Testis (tissue), 3 donors: Measurements from ENCODE around the gene HCRT. TPM values are rescaled to one million over a fixed set of nuclear protein-coding genes. Genes with fewer than 3 reads are reported as not detected.
"Not testable (repeated sequence)": the region's sequence is repeated elsewhere in the genome, so short reads cannot be mapped to it uniquely, and the experiment has no call there.

Source experiments
- DNase-seq: peaks from one replicate; pipeline ENCODE4 v3.0.0-alpha.2; 2019
- H3K27ac ChIP-seq, 2 donors: fragments of 200-600 bp; sonication (generic); one replicate each; pipeline ENCODE4 v1.5.1; 2019
- H3K27me3 ChIP-seq: fragments of 200-600 bp; sonication (generic); one replicate; pipeline ENCODE4 v1.5.1; 2019
- H3K36me3 ChIP-seq: fragments of 200-600 bp; sonication (generic); one replicate; pipeline ENCODE4 v1.5.1; 2017; ENCODE audit warnings: low read depth; ENCODE audit errors: missing control alignments
- H3K4me1 ChIP-seq: fragments of 200-600 bp; sonication (generic); one replicate; pipeline ENCODE4 v1.5.1; 2019
- H3K4me3 ChIP-seq, 2 donors: fragments of 200-600 bp; sonication (generic); one replicate each; pipeline ENCODE4 v1.5.1; 2017 to 2019
- H3K9me3 ChIP-seq: fragments of 200-600 bp; sonication (generic); one replicate; pipeline ENCODE4 v1.5.1; 2017
- POLR2A ChIP-seq: fragments of 450-650 bp; IDR thresholded peaks from one replicate; pipeline ENCODE4 v1.6.1; 2017; ENCODE audit warnings: antibody characterized with exemption, mild to moderate bottlenecking, moderate library complexity
- WGBS, 2 donors: methylation state at CpG; one replicate each; pipeline ENCODE4 v1.1.5; 2018; 5-methylcytosine and 5-hydroxymethylcytosine counted together
- intact Hi-C: fragments of 100-400 bp; cut with DNase I; formaldehyde crosslinking; loops from one replicate; pipeline ENCODE4 v1.15.1; 2023; ENCODE audit warnings: low total_unique reads
- polyA plus RNA-seq: library from polyadenylated mRNA; stranded (reverse); fragments of 350-450 nt; fragmentation: Illumina TruSeq; extraction: RNeasy Lipid Tissue Mini Kit (QIAGEN cat#74804); gene quantifications from one replicate; pipeline ENCODE4 v1.2.3, GENCODE V29; 2014; ENCODE audit warnings: low read depth, low replicate concordance; ENCODE audit not compliant: insufficient read depth
- total RNA-seq, 2 donors: library from RNA; depleted of rRNA; stranded (reverse); fragments of >200 nt; gene quantifications; one replicate each; pipeline ENCODE4 v1.2.3, GENCODE V29; 2016
- TF ChIP-seq, protein P1 (sequence below), 3 experiments: fragments of 450-650 bp in 2 of 3; fragments of 200-600 bp in 1 of 3; sonication (generic) in 1 of 3; IDR thresholded peaks; one replicate each; pipeline ENCODE4 v1.5.1; 2016 to 2019; ENCODE audit warnings: antibody characterized with exemption in 3 of 3, mild to moderate bottlenecking in 2 of 3, moderate library complexity in 1 of 3

The HCRT gene
- total and polyA plus RNA-seq, 3 donors from 2014 or later: not detected

DNA sequence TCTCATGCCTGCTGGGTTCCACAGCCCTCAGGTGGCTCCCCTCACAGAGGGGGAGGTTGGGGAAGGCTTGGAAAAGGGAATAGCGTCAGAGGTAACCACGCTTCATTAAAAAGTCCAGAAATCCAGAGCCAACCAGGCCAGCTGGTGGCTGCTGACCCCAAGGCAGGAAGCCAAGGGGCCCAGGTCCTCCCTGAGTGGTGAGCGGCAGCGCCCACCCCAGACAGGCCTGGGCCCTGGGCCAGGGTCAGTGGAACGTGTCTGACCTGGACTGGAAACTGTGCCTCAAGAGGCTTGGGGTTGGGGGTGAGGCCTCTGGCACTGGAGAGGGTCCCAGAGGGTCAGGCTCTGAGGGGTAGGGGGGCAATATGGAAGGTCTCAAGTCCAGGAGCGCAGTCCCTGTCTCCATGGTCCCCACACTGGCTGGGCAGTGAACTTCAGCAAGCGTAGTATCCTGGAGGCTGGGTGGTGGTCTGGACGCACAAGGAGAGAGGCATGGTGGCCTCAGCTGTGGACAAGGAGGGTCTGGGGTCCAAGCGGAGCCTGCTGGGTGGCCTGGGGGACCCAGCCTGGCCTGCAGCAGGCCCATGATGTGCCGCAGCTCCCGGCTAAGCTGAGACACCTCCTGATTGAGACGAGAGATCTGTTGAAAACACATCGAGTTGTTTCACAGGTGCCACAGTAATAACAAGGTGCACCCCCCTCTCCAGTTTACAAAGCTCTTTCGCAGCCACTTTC, 25.3 kb downstream of the HCRT start:
- no peaks in the 10 kb centered on the region for H3K9me3 ChIP-seq
- H3K4me3 ChIP-seq: no peak overlapping the region
- no peak overlapping the region for H3K27ac ChIP-seq
- no peaks in the 10 kb centered on the region for H3K4me1 ChIP-seq
- intact Hi-C loops: no loop called here
- no peaks in the 10 kb centered on the region for H3K36me3 ChIP-seq
- no peaks in the 10 kb centered on the region for H3K27me3 ChIP-seq
- TF ChIP-seq POLR2A: no peak
- TF ChIP-seq, protein P1, sequence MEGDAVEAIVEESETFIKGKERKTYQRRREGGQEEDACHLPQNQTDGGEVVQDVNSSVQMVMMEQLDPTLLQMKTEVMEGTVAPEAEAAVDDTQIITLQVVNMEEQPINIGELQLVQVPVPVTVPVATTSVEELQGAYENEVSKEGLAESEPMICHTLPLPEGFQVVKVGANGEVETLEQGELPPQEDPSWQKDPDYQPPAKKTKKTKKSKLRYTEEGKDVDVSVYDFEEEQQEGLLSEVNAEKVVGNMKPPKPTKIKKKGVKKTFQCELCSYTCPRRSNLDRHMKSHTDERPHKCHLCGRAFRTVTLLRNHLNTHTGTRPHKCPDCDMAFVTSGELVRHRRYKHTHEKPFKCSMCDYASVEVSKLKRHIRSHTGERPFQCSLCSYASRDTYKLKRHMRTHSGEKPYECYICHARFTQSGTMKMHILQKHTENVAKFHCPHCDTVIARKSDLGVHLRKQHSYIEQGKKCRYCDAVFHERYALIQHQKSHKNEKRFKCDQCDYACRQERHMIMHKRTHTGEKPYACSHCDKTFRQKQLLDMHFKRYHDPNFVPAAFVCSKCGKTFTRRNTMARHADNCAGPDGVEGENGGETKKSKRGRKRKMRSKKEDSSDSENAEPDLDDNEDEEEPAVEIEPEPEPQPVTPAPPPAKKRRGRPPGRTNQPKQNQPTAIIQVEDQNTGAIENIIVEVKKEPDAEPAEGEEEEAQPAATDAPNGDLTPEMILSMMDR (IDR thresholded peaks at IDR 0.05): no peak
- WGBS, 2 donors: 68 to 74% methylated on average over 13 to 14 of the region's 14 CpGs
- no peak for DNase-seq

DNA sequence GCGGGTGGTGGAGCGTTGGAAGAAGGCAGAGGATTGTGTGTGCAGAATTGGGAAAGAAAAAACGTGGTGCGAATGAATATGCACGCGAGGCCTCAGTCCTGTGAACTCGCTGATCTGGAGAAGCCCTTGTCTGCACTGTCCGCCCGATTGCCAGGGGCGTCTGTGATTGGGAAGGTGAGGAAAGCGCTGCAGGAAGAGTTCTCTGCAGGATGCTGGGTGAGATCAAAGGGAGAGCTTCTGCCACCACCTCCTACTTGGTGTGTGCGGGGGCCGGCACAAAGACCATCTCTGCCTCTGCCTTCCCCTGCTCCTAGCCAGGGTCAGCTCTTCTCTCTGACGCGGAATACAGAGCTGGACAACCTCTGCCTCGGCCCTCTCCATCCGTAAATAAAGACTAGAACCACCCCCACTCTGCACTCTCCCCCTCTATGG, 29.6 kb downstream of the HCRT start:
- 20 to 22% methylated on average over 17 of the region's 17 CpGs for WGBS, 2 donors
- intact Hi-C loops: no loop called here
- DNase-seq: no peak
- no peaks in the 10 kb centered on the region for H3K9me3 ChIP-seq
- H3K4me3 ChIP-seq: peak overlapping the region; percentile 97 to 98
- TF ChIP-seq, protein P1 (IDR thresholded peaks at IDR 0.05): no peak
- no peak for TF ChIP-seq POLR2A
- H3K27ac ChIP-seq: no peak overlapping the region
- no peaks in the 10 kb centered on the region for H3K36me3 ChIP-seq
- no peaks in the 10 kb centered on the region for H3K27me3 ChIP-seq
- H3K4me1 ChIP-seq: peaks cover 22% of the 10 kb centered on the region

DNA sequence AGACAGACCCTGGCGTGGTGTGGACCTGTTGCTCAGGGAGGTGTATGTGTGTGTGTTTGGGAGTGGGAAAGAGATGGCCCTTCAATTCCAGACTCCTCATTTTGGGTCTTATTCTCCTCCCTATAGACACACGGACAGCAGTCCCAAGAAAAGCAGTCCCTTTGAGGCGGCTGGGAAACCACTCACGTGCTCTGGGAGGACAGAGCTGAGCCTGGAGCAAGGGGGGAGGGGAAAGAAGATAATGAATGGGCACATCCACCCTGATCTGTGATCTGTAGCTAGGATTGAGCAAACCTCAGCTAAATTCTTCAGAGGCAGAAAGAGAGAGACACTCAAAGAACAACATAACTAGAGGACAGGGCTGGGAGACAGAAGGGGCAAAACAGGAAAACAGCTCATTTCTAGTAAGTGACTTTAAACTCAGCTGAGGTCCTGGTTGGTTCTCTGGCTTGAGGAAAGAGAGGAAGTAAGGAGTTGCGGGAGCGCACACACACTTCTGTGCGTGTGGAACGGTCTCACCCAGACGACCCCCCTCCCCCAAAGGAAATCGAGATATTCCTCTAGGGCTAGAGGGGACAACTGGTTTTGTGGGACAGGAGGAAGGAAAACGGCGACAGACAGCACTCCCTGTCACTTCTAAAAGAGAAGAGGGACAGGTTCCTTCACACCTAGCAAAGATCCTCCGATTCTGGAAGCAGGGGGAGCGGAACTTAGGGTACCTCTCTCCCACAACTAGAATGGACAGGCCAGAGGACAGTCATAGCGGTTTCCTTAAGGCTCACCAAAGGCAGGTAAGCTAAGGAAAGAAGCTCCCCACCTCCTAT, 31.1 kb downstream of the HCRT start:
- Histone ChIP-seq H3K27ac (peak overlapping the region; percentile 70 to 78), H3K36me3 (no peaks in the 10 kb centered on the region), H3K4me1 (peaks cover 22% of the 10 kb centered on the region), H3K27me3 (no peaks in the 10 kb centered on the region), H3K4me3 (peak overlapping the region; percentile 97 to 98), H3K9me3 (no peaks in the 10 kb centered on the region)
- TF ChIP-seq POLR2A: no peak
- no peak for DNase-seq
- intact Hi-C loops: no loop called here
- WGBS, 2 donors: 3 to 4% methylated on average over 14 to 15 of the region's 15 CpGs

DNA sequence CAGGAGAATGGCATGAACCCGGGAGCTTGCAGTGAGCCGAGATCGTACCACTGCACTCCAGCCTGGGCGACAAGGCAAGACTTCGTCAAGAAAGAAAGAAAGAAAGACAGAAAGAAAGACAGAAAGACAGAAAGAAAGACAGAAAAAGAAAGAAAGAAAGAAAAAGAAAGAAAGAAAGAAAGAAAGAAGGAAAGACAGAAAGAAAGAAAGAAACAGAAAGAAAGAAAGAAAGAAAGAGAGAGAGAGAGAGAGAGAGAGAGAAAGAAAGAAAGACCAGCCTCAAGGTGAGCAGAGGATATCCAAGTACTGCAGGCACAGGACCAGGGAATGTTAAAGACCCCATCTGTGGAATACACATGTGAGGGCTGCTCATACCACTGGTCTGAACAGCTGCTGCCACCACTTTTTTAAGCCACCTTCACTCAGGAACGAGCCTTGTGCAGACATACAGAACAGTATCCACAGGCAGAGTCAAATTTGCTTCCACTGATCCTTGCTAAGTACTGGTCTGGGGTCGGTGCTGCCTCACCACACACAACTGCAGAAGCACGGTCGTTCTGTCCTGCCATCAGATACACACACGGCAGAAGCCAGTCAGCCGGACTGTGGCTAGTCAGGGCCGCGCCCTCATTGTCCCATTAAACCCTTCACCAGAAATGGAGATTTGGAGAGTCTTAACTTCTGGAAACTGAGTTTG, 38.2 kb downstream of the HCRT start:
- Histone ChIP-seq H3K4me1 (peaks cover 6% of the 10 kb centered on the region), H3K27me3 (no peaks in the 10 kb centered on the region), H3K27ac (no peak overlapping the region), H3K9me3 (no peaks in the 10 kb centered on the region), H3K36me3 (no peaks in the 10 kb centered on the region), H3K4me3 (no peak overlapping the region)
- 82 to 87% methylated on average over 7 to 13 of the region's 13 CpGs for whole genome bisulfite sequencing, 2 donors
- TF ChIP-seq POLR2A: no peak
- TF ChIP-seq, protein P1 (IDR thresholded peaks at IDR 0.05): no peak
- intact Hi-C loops: no loop called here
- no peak for DNase-seq

DNA sequence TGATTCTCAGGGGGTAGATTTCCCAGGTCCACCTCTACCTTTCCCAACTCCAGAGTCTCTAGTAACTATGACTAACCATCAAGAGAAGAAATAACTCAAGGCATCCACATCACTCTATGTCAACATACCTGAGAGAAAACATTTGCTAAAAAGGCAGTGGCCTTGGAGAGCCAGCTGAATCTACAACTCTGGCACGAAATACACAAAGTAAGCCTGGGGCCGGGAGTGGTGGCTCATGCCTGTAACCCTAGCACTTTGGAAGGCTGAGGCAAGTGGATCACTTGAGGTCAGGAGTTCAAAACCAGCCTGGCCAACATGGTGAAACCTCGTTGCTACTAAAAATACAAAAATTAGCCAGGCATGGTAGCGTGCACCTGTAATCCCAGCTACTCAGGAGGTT, 42.1 kb downstream of the HCRT start:
- H3K27ac ChIP-seq, H3K9me3 ChIP-seq, H3K36me3 ChIP-seq, intact Hi-C loops, H3K27me3 ChIP-seq, DNase-seq, H3K4me3 ChIP-seq: not testable (repeated sequence)
- 60 to 71% methylated on average over 4 of the region's 4 CpGs for WGBS, 2 donors
- peaks cover 12% of the 10 kb centered on the region for H3K4me1 ChIP-seq
